Muscle layer of colon (tissue), 2 donors: ENCODE results near the gene CREBL2.
"Not testable (repeated sequence)": the region's sequence is repeated elsewhere in the genome, so short reads cannot be mapped to it uniquely, and the experiment has no call there.

Experiments
- H3K27ac ChIP-seq: one replicate; pipeline ENCODE4 v1.7.0; 2013; ENCODE audit warnings: low read depth, mild to moderate bottlenecking, low read length, moderate library complexity
- H3K27me3 ChIP-seq, 2 donors: one replicate each; pipeline ENCODE4 v1.7.0; 2013; ENCODE audit warnings: low read length in 2 of 2, mild to moderate bottlenecking in 2 of 2; ENCODE audit not compliant: insufficient read depth in 2 of 2, control insufficient read depth in 1 of 2
- H3K36me3 ChIP-seq: one replicate; pipeline ENCODE4 v1.7.0; 2013; ENCODE audit warnings: mild to moderate bottlenecking, low read length; ENCODE audit not compliant: insufficient read depth
- H3K4me1 ChIP-seq: one replicate; pipeline ENCODE4 v1.7.0; 2013; ENCODE audit warnings: mild to moderate bottlenecking, low read length; ENCODE audit not compliant: insufficient read depth
- H3K4me3 ChIP-seq, 2 donors: one replicate each; pipeline ENCODE4 v1.7.0; 2013; ENCODE audit warnings: low read length in 2 of 2, low read depth in 1 of 2, mild to moderate bottlenecking in 1 of 2, moderate library complexity in 1 of 2
- H3K9ac ChIP-seq: one replicate; pipeline ENCODE4 v1.7.0; 2013; ENCODE audit warnings: low read length
- H3K9me3 ChIP-seq: one replicate; pipeline ENCODE4 v1.7.0; 2013; ENCODE audit warnings: mild to moderate bottlenecking, low read length
- donor health status: abdominal sarcoma.
- donor health status: Adenocarcinoma of cecum.

Gene CREBL2

DNA sequence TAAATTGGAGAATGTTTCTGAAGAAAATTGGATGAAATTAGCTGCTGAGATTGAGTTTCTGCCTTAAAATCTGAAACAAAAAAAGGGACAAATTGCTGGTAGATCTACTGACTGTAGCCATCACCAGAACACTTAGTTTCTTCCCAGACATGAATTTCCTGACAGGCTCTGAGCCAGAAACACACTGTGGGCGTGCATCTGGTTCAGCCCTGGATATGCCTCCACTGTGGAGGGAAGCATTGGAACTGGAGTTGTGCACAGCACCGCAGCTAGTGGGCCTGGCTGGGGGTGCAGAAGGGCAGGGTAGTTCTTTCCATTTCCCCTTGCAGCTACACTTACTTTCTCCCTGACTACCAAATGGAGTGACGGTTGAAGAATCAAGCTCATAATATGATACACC, 31.2 kb downstream of the CREBL2 start:
- H3K27ac ChIP-seq = no peak overlapping the region
- H3K4me3 ChIP-seq = no peak overlapping the region
- H3K9ac ChIP-seq = no peak overlapping the region
- no peaks in the 10 kb centered on the region for H3K4me1 ChIP-seq
- peaks cover 21% of the 10 kb centered on the region for H3K36me3 ChIP-seq
- no peaks in the 10 kb centered on the region for H3K27me3 ChIP-seq
- H3K9me3 ChIP-seq = no peaks in the 10 kb centered on the region

DNA sequence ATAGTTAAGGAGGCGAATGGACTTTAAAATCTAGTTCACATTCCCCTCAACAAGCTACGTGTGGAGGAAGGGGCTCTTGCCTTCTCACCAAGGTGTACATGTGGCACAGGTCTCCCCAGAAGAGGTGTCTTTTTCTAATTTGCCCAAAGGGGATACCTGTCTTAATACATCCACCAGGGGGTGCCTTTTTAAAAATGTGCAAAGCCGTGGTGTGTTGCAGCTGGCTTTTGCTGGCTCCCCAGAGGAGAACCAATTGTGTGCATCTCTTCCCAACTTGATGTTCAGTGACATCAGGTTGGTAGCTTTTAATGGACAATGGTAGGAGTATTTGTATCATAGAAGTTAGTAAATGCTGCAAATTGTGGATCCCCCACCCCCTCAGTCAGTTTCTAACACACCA, 33.8 kb downstream of the CREBL2 start:
- H3K27ac ChIP-seq = no peak overlapping the region
- no peaks in the 10 kb centered on the region for H3K4me1 ChIP-seq
- peaks cover 19% of the 10 kb centered on the region for H3K36me3 ChIP-seq
- H3K4me3 ChIP-seq = no peak overlapping the region
- no peaks in the 10 kb centered on the region for H3K27me3 ChIP-seq
- no peak overlapping the region for H3K9ac ChIP-seq
- peaks cover 4% of the 10 kb centered on the region for H3K9me3 ChIP-seq

DNA sequence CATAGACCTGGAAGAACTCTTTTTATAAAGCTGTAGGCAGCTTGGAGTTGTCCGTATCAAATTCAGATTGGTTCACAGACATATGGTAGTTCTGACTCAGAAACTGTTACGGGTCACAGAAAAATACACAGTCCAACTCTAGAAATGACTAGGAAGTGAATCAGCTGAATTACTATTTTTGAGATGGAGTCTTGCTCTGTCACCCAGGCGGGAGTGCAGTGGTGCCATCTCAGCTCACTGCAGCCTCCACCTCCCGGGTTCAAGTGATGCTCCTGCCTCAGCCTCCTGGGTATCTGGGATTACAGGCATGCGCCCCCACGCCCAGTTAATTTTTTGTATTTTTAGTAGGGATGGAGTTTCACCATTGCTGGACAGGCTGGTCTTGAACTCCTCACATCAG, 34.3 kb downstream of the CREBL2 start:
- not testable (repeated sequence) for H3K4me3 ChIP-seq, H3K27me3 ChIP-seq, H3K27ac ChIP-seq, H3K4me1 ChIP-seq, H3K9ac ChIP-seq, H3K9me3 ChIP-seq
- H3K36me3 ChIP-seq = peaks cover 19% of the 10 kb centered on the region

DNA sequence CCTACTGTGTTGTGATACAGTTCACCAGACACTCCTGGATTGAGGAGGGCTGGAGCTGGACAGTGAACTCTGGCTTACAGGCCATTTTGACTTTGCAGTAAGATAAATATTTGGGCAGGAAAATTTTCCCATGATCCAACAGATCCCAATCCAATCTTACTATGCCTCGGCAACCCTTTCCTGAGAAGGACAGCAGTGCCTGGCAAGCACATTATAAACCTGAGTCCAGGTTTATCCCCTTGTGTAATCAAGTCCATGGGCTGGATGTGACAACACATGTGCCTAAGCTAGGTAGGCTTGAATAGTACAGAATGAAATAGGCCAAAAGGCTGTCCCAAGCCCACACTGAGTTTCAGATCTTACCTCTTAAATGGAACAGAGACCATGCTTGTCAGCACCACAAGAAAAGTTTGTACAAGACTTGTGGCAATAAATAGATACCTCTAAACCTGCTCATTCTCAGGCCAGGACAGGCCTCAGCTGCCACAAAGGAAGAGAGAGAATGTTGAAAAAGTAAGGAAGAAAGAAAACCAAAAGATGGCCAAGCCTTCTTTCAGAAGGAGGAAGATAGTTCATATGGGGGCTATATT, 34.9 kb downstream of the CREBL2 start:
- Histone ChIP-seq H3K4me3 (no peak overlapping the region), H3K27ac (no peak overlapping the region), H3K36me3 (peaks cover 16% of the 10 kb centered on the region), H3K27me3 (no peaks in the 10 kb centered on the region), H3K9me3 (peaks cover 4% of the 10 kb centered on the region), H3K9ac (no peak overlapping the region), H3K4me1 (no peaks in the 10 kb centered on the region)

DNA sequence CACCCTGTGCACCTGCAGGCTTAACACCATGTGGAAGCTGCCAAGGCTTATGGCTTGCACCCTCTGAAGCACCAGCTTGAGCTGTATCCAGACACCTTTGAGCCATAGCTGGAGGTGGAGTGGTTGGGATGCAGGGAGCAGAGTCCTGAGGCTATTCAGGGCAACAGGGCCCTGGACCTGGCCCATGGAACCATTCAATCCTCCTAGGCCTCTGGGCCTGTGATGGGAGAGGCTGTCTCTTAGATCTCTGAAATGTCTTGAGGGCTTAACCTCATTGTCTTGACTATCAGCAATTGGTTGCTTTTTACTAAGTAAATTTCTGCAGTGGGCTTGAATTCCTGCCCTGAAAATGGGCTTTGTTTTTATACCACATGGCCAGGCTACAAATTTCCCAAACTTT, 36.6 kb downstream of the CREBL2 start:
- Histone ChIP-seq H3K4me1 (no peaks in the 10 kb centered on the region), H3K4me3 (no peak overlapping the region), H3K27me3 (no peaks in the 10 kb centered on the region), H3K36me3 (peaks cover 3% of the 10 kb centered on the region), H3K27ac (no peak overlapping the region), H3K9ac (no peak overlapping the region), H3K9me3 (peaks cover 4% of the 10 kb centered on the region)

DNA sequence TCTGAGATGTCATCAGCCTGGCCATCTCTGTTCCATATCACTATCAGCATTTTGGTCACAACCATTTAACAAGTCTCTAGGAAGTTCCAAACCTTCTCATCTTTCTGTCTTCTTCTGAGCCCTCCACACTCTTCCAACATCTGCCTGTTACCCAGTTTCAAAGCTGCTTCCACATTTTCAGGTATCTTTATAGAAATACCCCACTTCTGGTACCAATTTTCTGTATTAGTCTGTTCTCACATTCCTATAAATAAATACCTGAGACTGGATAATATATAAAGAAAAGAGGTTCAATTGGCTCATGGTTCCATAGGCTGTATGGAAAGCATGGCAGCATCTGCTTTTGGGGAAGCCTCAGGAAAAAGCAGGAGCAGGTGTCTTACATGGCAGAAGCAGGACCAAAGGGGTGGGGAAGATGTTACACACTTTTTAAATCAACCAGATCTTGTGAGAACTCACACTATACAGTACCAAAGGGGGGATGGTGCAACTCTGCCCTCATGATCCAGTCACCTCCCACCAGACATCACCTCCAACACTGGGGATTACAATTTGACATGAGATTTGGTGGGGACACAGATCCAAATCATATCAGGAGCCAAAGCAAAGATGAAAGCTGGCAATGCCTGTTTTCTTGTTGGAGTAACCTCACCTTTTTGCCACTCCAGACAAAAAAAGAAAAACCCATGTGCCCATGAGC, 37.4 kb downstream of the CREBL2 start:
- Histone ChIP-seq H3K9me3 (peaks cover 4% of the 10 kb centered on the region), H3K4me1 (no peaks in the 10 kb centered on the region), H3K9ac (no peak overlapping the region), H3K4me3 (no peak overlapping the region), H3K27ac (no peak overlapping the region), H3K36me3 (no peaks in the 10 kb centered on the region), H3K27me3 (no peaks in the 10 kb centered on the region)

DNA sequence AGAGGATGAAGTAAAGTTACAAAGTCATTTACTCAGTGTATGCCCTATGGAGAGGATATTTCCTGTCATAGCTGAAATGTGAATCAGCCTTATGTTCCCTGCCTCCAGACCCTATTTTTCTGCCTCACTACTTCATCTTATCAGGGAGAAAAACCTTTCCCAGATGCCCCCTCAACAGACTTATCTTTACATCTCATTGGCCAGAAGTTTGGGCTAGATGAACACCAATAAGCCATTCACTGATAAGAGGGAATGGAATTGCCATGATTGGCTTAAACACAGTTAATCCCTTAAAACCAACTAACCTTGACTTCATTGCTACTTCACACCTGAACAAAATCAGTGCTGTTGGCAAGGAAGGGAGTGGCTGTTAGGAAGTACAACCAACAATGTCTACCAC, 40.1 kb downstream of the CREBL2 start:
- H3K27me3 ChIP-seq = no peaks in the 10 kb centered on the region
- no peak overlapping the region for H3K9ac ChIP-seq
- H3K36me3 ChIP-seq = no peaks in the 10 kb centered on the region
- H3K4me3 ChIP-seq = no peak overlapping the region
- H3K27ac ChIP-seq = no peak overlapping the region
- H3K4me1 ChIP-seq = no peaks in the 10 kb centered on the region
- peaks cover 4% of the 10 kb centered on the region for H3K9me3 ChIP-seq

DNA sequence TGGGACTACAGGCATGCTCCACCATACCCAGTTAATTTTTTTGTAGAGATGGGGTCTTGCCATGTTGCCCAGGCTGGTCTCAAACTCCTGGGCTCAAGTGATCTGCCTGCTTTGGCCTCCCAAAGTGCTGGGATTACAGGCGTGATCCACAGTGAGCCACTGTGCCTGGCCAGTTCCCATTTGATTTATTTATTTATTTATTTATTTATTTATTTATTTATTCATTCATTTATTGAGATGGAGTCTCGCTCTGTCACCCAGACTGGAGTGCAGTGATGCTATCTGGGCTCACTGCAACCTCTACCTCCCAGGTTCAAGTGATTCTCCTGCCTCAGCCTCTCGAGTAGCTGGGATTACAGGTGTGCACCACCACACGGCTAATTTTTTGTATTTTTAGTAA, 41.0 kb downstream of the CREBL2 start:
- H3K4me1 ChIP-seq, H3K4me3 ChIP-seq, H3K27me3 ChIP-seq, H3K9ac ChIP-seq, H3K9me3 ChIP-seq, H3K27ac ChIP-seq, H3K36me3 ChIP-seq: not testable (repeated sequence)

DNA sequence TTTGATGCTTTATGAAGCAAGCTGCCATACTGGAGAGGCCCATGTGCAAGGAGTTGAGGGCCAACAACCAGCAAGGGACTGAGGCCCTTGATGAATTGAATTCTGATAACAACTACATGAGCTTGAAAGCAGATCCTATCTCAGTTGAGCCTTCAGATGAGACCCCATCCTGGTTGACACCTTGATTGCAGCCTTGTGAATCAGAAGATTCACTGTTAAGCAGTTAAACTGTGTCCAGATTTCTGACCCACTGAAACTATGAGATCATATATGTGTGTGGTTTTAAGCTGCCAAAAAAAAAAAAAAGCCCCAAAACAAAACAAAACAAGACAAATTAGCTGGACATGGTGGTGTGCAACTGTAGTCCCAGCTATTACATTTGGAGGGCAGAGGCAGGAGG, 42.2 kb downstream of the CREBL2 start:
- Histone ChIP-seq H3K4me1 (no peaks in the 10 kb centered on the region), H3K4me3 (no peak overlapping the region), H3K27me3 (no peaks in the 10 kb centered on the region), H3K36me3 (no peaks in the 10 kb centered on the region), H3K9me3 (peaks cover 1% of the 10 kb centered on the region), H3K27ac (no peak overlapping the region), H3K9ac (no peak overlapping the region)

DNA sequence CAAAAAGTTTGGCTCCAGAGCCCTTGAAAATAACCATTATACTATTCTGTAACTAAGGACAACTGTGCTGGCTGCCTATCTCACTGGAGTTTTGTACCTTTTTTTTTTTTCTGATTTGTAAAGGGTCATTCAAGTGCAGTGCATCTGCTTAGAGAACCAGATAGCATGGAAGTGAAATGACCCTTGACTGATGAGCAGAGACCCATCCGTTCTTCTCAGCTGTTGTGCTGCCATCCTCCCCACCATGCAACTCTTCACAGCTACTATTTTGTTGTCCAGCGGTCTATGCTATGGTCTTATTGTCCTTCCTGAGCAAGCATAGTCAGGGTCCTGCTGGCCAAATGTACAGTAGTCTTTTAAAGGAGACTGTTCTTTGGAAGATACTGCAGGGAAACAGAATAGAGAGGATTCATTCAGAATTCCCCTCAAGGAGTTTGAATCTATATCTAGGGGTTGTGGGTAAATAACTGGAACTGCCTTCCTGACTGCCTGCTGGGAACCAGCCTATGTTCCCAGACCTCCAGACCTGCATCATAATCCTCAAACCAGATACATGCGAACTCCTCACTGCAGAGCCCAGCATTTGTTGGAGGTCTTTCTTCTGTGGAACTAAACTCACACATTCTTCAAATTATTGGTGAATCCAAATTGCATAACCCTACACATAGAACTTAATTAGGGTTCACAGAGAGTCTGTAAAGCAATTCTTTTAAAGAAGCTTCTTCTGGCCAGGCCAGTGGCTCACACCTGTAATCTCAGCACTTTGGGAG, 43.2 kb downstream of the CREBL2 start:
- no peaks in the 10 kb centered on the region for H3K9me3 ChIP-seq
- no peaks in the 10 kb centered on the region for H3K36me3 ChIP-seq
- H3K27ac ChIP-seq = no peak overlapping the region
- H3K9ac ChIP-seq = no peak overlapping the region
- H3K4me1 ChIP-seq = no peaks in the 10 kb centered on the region
- no peak overlapping the region for H3K4me3 ChIP-seq
- no peaks in the 10 kb centered on the region for H3K27me3 ChIP-seq

DNA sequence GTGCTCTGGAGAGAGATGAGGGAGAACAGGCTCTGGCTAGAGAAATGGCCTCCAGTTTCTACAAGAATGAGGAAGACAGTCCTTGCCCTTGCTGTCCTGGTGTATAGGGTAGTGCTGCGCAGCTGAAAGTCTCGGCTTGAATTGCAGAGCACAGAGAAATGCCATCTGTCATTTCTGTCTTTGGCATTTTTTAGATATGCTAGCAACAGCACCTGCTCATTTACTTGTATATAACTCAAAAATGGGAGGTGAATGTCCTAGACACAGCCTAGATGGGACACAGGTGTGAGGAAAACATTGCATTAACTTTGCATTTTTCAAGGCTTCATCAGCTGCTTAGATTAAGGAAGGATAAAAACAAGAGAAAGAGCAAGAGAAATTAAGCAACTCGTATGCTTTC, 48.5 kb downstream of the CREBL2 start:
- Histone ChIP-seq H3K9ac (no peak overlapping the region), H3K4me1 (no peaks in the 10 kb centered on the region), H3K27ac (no peak overlapping the region), H3K36me3 (no peaks in the 10 kb centered on the region), H3K27me3 (no peaks in the 10 kb centered on the region), H3K9me3 (no peaks in the 10 kb centered on the region), H3K4me3 (no peak overlapping the region)
